ENCODE data around the gene NIPA2.

DNA sequence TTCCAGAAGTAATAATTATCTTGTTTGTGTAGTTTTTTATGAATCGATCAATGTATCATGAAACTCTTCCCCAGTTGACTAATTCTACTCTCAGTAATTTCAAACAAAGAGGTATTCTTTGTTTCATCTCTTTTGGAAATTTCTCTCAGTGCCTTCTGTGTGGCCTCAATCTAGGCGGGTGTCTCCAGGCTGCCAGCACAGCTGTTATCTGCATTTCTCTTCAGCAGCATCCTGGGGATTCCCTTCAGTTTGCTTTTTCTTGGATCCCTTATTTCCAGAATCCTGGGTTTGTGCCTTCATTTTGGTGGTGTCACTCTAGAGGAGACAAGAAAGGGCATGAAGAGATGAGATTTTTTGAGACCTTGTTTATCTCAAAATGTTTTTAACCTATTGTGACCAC lies 22.7 kb downstream of the NIPA2 start:
- TF ChIP-seq, protein P1, sequence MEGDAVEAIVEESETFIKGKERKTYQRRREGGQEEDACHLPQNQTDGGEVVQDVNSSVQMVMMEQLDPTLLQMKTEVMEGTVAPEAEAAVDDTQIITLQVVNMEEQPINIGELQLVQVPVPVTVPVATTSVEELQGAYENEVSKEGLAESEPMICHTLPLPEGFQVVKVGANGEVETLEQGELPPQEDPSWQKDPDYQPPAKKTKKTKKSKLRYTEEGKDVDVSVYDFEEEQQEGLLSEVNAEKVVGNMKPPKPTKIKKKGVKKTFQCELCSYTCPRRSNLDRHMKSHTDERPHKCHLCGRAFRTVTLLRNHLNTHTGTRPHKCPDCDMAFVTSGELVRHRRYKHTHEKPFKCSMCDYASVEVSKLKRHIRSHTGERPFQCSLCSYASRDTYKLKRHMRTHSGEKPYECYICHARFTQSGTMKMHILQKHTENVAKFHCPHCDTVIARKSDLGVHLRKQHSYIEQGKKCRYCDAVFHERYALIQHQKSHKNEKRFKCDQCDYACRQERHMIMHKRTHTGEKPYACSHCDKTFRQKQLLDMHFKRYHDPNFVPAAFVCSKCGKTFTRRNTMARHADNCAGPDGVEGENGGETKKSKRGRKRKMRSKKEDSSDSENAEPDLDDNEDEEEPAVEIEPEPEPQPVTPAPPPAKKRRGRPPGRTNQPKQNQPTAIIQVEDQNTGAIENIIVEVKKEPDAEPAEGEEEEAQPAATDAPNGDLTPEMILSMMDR (IDR thresholded peaks at IDR 0.05) = no peak
- TF ChIP-seq POLR2A (IDR thresholded peaks at IDR 0.05) = no peak

All from lower leg skin (tissue), 3 donors.